Right lobe of liver (tissue), 4 donors: ENCODE measurements around the gene OSBPL2.

Experiments used
- POLR2A ChIP-seq: fragments of 450-650 bp; IDR thresholded peaks from one replicate; pipeline ENCODE4 v1.6.1; 2017; ENCODE audit warnings: antibody characterized with exemption, mild to moderate bottlenecking
- TF ChIP-seq, protein P1 (sequence below), 4 donors: fragments of 200-600 bp in 3 of 4; fragments of 450-650 bp in 1 of 4; IDR thresholded peaks; one replicate each; pipeline versions ENCODE4 v1.5.1 to v1.8.0; 2016 to 2022; ENCODE audit warnings: antibody characterized with exemption in 4 of 4, mild to moderate bottlenecking in 2 of 4
- donor health status: DM: no; HTN: no; CAD: no.
- donor health status: DM: no; HTN: no; CAD: no.
- donor health status: DM: no; HTN: yes; CAD: no.

DNA sequence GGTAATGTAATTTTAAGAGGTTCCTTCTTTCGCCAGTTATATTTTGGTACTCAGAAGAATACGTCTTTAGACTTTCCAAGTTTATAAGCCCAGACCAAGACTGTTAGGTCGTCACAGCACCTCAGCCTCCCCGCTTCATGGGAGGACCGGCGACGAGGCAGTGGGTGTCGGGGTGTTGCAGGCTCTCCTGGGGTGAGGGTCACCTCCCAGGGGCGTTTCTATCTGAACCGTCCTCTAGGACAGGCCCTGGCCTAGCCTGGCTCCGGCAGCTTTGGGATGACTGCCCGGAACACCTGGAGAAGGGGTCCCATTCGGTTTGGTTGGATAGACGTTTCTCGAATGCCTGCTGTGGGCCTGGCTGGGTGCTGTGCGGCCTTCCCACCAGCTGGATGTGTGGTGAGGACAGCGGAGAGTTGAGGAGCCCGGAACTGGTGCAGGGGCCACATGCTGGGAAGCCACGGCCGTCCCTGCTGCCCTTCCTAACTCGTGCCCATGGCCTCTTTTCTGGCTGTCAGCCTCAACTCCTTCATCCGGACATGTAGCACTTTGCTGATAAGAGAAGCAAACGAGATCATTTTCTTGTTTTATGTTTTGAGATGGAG, 1.1 kb downstream of the OSBPL2 start:
- TF ChIP-seq, protein P1, sequence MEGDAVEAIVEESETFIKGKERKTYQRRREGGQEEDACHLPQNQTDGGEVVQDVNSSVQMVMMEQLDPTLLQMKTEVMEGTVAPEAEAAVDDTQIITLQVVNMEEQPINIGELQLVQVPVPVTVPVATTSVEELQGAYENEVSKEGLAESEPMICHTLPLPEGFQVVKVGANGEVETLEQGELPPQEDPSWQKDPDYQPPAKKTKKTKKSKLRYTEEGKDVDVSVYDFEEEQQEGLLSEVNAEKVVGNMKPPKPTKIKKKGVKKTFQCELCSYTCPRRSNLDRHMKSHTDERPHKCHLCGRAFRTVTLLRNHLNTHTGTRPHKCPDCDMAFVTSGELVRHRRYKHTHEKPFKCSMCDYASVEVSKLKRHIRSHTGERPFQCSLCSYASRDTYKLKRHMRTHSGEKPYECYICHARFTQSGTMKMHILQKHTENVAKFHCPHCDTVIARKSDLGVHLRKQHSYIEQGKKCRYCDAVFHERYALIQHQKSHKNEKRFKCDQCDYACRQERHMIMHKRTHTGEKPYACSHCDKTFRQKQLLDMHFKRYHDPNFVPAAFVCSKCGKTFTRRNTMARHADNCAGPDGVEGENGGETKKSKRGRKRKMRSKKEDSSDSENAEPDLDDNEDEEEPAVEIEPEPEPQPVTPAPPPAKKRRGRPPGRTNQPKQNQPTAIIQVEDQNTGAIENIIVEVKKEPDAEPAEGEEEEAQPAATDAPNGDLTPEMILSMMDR (IDR thresholded peaks at IDR 0.05) = no peak
- TF ChIP-seq POLR2A = no peak
